Chondrocyte (in vitro differentiated cells): ENCODE results near the gene TOX2. TPM values are rescaled to one million over a fixed set of nuclear protein-coding genes. Genes with fewer than 3 reads are reported as not detected.

Experiments
- DNase-seq: peaks from one replicate; pipeline ENCODE4 v3.0.0; 2021; ENCODE audit warnings: mixed read lengths, low spot score
- H3K27ac Mint-ChIP-seq: one replicate; pipeline ENCODE4 v1.8.0; 2021; ENCODE audit warnings: mild to moderate bottlenecking, moderate library complexity, mixed read lengths; ENCODE audit not compliant: unreplicated experiment
- H3K27me3 Mint-ChIP-seq: 2 replicates; pipeline ENCODE4 v1.8.0; 2021; ENCODE audit warnings: low read depth, mixed read lengths
- H3K36me3 Mint-ChIP-seq: 2 replicates; pipeline ENCODE4 v1.8.0; 2021; ENCODE audit warnings: low read depth, mixed read lengths
- H3K4me1 Mint-ChIP-seq: 2 replicates; pipeline ENCODE4 v1.8.0; 2021; ENCODE audit warnings: low read depth, mild to moderate bottlenecking, mixed read lengths
- H3K4me3 Mint-ChIP-seq: one replicate; pipeline ENCODE4 v1.8.0; 2021; ENCODE audit warnings: mild to moderate bottlenecking, moderate library complexity, mixed read lengths; ENCODE audit not compliant: unreplicated experiment
- H3K9me3 Mint-ChIP-seq: 2 replicates; pipeline ENCODE4 v1.8.0; 2021; ENCODE audit warnings: low read depth, mixed read lengths
- total RNA-seq: library from RNA; stranded (reverse); gene quantifications from 3 replicates; pipeline ENCODE4 v1.2.1, GENCODE V29; 2021
- TF ChIP-seq, protein P1 (sequence below): fragments of 200-600 bp; sonication (generic); IDR thresholded peaks from 2 replicates; pipeline ENCODE4 v1.5.0; 2021; ENCODE audit warnings: antibody characterized with exemption, mild to moderate bottlenecking, moderate library complexity

Gene TOX2
- total RNA-seq, 1 donor from 2014 or later, result 0.12 TPM

DNA sequence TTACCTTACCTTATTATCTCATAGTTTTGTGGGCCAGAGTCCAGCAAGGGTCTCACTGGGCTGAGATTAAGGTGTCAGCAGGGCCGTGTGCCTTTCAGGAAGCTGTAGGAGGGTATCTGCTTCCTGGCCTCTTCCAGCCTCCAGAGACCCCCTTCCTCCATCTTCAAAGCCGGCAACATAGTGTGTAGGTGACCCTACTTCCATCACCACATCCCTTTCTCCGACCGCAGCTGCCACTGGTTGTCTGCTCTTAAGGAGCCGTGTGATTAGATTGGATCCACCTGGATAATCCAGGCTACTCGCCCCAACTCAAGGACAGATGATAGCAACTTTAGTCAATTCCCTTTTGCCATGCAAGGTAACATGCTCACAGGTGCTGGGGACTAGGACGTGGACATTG, 181.2 kb downstream of the TOX2 start:
- Mint-ChIP-seq H3K27ac (no peak overlapping the region), H3K27me3 (no peaks in the 10 kb centered on the region), H3K4me1 (no peaks in the 10 kb centered on the region), H3K36me3 (no peaks in the 10 kb centered on the region), H3K9me3 (no peaks in the 10 kb centered on the region), H3K4me3 (no peak overlapping the region)
- no peak for DNase-seq
- TF ChIP-seq, protein P1, sequence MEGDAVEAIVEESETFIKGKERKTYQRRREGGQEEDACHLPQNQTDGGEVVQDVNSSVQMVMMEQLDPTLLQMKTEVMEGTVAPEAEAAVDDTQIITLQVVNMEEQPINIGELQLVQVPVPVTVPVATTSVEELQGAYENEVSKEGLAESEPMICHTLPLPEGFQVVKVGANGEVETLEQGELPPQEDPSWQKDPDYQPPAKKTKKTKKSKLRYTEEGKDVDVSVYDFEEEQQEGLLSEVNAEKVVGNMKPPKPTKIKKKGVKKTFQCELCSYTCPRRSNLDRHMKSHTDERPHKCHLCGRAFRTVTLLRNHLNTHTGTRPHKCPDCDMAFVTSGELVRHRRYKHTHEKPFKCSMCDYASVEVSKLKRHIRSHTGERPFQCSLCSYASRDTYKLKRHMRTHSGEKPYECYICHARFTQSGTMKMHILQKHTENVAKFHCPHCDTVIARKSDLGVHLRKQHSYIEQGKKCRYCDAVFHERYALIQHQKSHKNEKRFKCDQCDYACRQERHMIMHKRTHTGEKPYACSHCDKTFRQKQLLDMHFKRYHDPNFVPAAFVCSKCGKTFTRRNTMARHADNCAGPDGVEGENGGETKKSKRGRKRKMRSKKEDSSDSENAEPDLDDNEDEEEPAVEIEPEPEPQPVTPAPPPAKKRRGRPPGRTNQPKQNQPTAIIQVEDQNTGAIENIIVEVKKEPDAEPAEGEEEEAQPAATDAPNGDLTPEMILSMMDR, result no peak

DNA sequence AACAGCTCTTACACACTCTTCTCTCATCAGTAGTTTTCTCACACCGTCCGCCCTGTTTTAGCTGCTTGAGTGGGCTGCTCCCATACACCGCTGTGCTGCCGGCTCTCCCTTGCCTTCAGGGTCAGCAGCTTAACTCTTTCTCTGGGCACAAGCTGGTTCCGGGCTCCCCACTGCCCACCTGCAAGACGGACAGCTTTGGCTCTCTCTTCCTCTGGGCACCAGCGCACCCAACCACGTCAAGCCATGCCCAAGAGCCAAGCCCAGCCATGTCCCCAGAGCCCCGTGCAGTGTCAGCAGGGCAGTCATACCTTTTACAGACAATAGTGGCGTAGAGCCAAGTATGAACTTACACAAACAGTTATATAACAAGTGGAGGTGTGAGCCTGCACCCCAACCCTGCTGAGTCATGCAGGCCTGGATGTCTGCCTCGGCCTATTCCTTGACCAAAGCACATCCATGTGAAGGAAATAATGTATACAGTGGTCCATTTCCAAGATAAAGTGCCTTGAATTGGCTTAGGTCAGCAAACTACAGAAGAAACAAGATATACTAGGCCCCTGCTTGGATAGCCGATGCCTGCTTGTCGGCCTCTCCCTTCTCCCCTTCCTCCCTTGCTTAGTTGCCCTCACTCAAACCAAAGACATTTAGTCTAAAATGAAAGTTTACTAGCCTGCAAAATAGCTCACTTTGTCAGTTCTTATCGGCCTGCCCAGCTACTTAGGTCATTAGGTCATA, 183.0 kb downstream of the TOX2 start:
- no peak overlapping the region for H3K27ac Mint-ChIP-seq
- H3K27me3 Mint-ChIP-seq, result no peaks in the 10 kb centered on the region
- DNase-seq, result no peak

DNA sequence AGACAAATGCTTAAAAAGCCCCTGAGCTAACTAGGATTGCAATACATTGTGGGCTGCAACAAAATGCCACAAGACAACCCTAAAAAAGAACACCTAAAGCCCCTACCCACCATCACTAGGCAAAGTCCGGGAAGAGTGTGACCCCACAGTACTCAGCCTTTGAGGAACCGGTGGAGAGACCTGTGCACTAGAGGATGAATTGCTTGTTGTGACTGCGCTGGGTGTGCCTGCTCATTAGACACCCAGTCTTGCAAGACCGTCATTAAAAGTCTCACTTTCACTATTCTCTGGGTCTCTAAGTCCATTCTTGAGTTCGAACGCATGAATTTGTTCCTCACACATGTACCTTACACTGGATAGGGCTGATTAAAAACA, 183.6 kb downstream of the TOX2 start:
- H3K4me1 Mint-ChIP-seq, result no peaks in the 10 kb centered on the region
- no peaks in the 10 kb centered on the region for H3K27me3 Mint-ChIP-seq
- H3K9me3 Mint-ChIP-seq, result peaks cover 7% of the 10 kb centered on the region
- no peak overlapping the region for H3K4me3 Mint-ChIP-seq
- peaks cover 4% of the 10 kb centered on the region for H3K36me3 Mint-ChIP-seq
- DNase-seq, result no peak
- TF ChIP-seq, protein P1, result no peak
- no peak overlapping the region for H3K27ac Mint-ChIP-seq

More for the DNA sequence above, 183.0 kb downstream of the TOX2 start:
- no peak overlapping the region for H3K4me3 Mint-ChIP-seq
- TF ChIP-seq, protein P1, result no peak
- peaks cover 3% of the 10 kb centered on the region for H3K9me3 Mint-ChIP-seq
- no peaks in the 10 kb centered on the region for H3K4me1 Mint-ChIP-seq
- H3K36me3 Mint-ChIP-seq, result peaks cover 1% of the 10 kb centered on the region

- peaks cover 4% of the 10 kb centered on the region for H3K36me3 Mint-ChIP-seq
- no peak for DNase-seq
- peaks cover 11% of the 10 kb centered on the region for H3K9me3 Mint-ChIP-seq
- TF ChIP-seq, protein P1, result no peak
- H3K4me3 Mint-ChIP-seq, result no peak overlapping the region
- H3K27me3 Mint-ChIP-seq, result no peaks in the 10 kb centered on the region
- no peaks in the 10 kb centered on the region for H3K4me1 Mint-ChIP-seq
- H3K27ac Mint-ChIP-seq, result no peak overlapping the region
Observed at GRCh38 chr20:44098657-44099056, 184.0 kb downstream of the TOX2 start.

- no peak for DNase-seq
- Mint-ChIP-seq H3K27me3 (no peaks in the 10 kb centered on the region), H3K9me3 (peaks cover 12% of the 10 kb centered on the region), H3K4me3 (no peak overlapping the region), H3K4me1 (peaks cover 2% of the 10 kb centered on the region), H3K27ac (no peak overlapping the region), H3K36me3 (peaks cover 4% of the 10 kb centered on the region)
- TF ChIP-seq, protein P1, result no peak
Observed at GRCh38 chr20:44099832-44100231, 185.2 kb downstream of the TOX2 start.
